Parathyroid adenoma (tissue), 2 donors: Measurements from ENCODE around the gene CACNA1I.

Experiments used
- H2AFZ ChIP-seq: fragments of 300-600 bp; sonication (generic); one replicate; pipeline ENCODE4 v1.7.0; 2017; ENCODE audit warnings: antibody characterized with exemption, mild to moderate bottlenecking
- H3K27ac ChIP-seq: fragments of 300-600 bp; sonication (generic); one replicate; pipeline ENCODE4 v1.7.0; 2017
- H3K27me3 ChIP-seq: fragments of 300-600 bp; sonication (generic); one replicate; pipeline ENCODE4 v1.7.0; 2017; ENCODE audit warnings: low read length; ENCODE audit not compliant: control insufficient read depth, insufficient read depth
- H3K36me3 ChIP-seq: fragments of 300-600 bp; sonication (generic); one replicate; pipeline ENCODE4 v1.7.0; 2017; ENCODE audit warnings: low read length; ENCODE audit not compliant: control insufficient read depth, insufficient read depth
- H3K4me1 ChIP-seq: fragments of 300-600 bp; sonication (generic); one replicate; pipeline ENCODE4 v1.7.0; 2017; ENCODE audit warnings: control low read depth
- H3K4me2 ChIP-seq: fragments of 300-600 bp; sonication (generic); one replicate; pipeline ENCODE4 v1.7.0; 2017; ENCODE audit warnings: low read length
- H3K4me3 ChIP-seq: fragments of 300-600 bp; sonication (generic); one replicate; pipeline ENCODE4 v1.7.0; 2017; ENCODE audit warnings: low read depth, low read length
- H3K79me2 ChIP-seq: fragments of 300-600 bp; sonication (generic); one replicate; pipeline ENCODE4 v1.7.0; 2017; ENCODE audit warnings: control low read depth
- H3K9ac ChIP-seq: fragments of 300-600 bp; sonication (generic); one replicate; pipeline ENCODE4 v1.7.0; 2017; ENCODE audit warnings: mild to moderate bottlenecking
- H3K9me3 ChIP-seq: fragments of 300-600 bp; sonication (generic); one replicate; pipeline ENCODE4 v1.7.0; 2017; ENCODE audit warnings: low read length; ENCODE audit not compliant: control insufficient read depth
- CTCF ChIP-seq: fragments of 300-600 bp; sonication (generic); IDR thresholded peaks from one replicate; pipeline ENCODE4 v1.7.0; 2017; ENCODE audit warnings: antibody characterized with exemption, mild to moderate bottlenecking
- donor health status: primary hyperparathyroidism.

The CACNA1I gene

GRCh38 chr22:39545386-39546365, 24.9 kb upstream of the CACNA1I start:
- H3K4me3 ChIP-seq: no peak overlapping the region
- no peak overlapping the region for H2AFZ ChIP-seq
- no peaks in the 10 kb centered on the region for H3K79me2 ChIP-seq
- no peaks in the 10 kb centered on the region for H3K27me3 ChIP-seq
- no peak overlapping the region for H3K4me2 ChIP-seq
- no peak for TF ChIP-seq CTCF
- no peak overlapping the region for H3K9ac ChIP-seq
- no peaks in the 10 kb centered on the region for H3K4me1 ChIP-seq
- H3K9me3 ChIP-seq: no peaks in the 10 kb centered on the region
- no peaks in the 10 kb centered on the region for H3K36me3 ChIP-seq
- H3K27ac ChIP-seq: no peak overlapping the region

GRCh38 chr22:39546889-39547586, 23.5 kb upstream of the CACNA1I start:
- Histone ChIP-seq H3K27me3 (no peaks in the 10 kb centered on the region), H3K4me1 (no peaks in the 10 kb centered on the region), H3K4me2 (no peak overlapping the region), H3K27ac (no peak overlapping the region), H3K9me3 (no peaks in the 10 kb centered on the region), H3K36me3 (no peaks in the 10 kb centered on the region), H3K4me3 (no peak overlapping the region), H3K79me2 (no peaks in the 10 kb centered on the region), H3K9ac (no peak overlapping the region), H2AFZ (no peak overlapping the region)
- TF ChIP-seq CTCF: no peak

GRCh38 chr22:39547587-39547947, 23.0 kb upstream of the CACNA1I start:
- Histone ChIP-seq H3K27ac (no peak overlapping the region), H3K4me3 (no peak overlapping the region), H3K27me3 (no peaks in the 10 kb centered on the region), H3K4me2 (no peak overlapping the region), H3K9ac (no peak overlapping the region), H3K36me3 (no peaks in the 10 kb centered on the region), H2AFZ (no peak overlapping the region), H3K9me3 (no peaks in the 10 kb centered on the region), H3K79me2 (no peaks in the 10 kb centered on the region), H3K4me1 (no peaks in the 10 kb centered on the region)
- TF ChIP-seq CTCF: no peak

- Histone ChIP-seq H3K27ac (no peak overlapping the region), H3K27me3 (no peaks in the 10 kb centered on the region)
- no peak for TF ChIP-seq CTCF
These were observed 17.1 kb upstream of the CACNA1I start for GRCh38 chr22:39553429-39553828.

More at GRCh38 chr22:39553429-39553828, 17.1 kb upstream of the CACNA1I start:
- no peak overlapping the region for H3K9ac ChIP-seq
- no peaks in the 10 kb centered on the region for H3K79me2 ChIP-seq
- no peaks in the 10 kb centered on the region for H3K36me3 ChIP-seq
- H3K9me3 ChIP-seq: no peaks in the 10 kb centered on the region
- no peak overlapping the region for H3K4me3 ChIP-seq
- no peak overlapping the region for H3K4me2 ChIP-seq
- H2AFZ ChIP-seq: no peak overlapping the region
- H3K4me1 ChIP-seq: no peaks in the 10 kb centered on the region
